Activated T-cell treated with anti-CD3 and anti-CD28 coated beads, Interleukin-2, amount 50 U/mL, for 4 hours (primary cell): ENCODE measurements around the gene ITGAE. TPM values are rescaled to one million over a fixed set of nuclear protein-coding genes. Genes with fewer than 3 reads are reported as not detected.

Experiments
- ATAC-seq, 2 donors: fragments of 200-7000 bp; cut with Tn5 transposase; one replicate each; pipeline ENCODE4 v1.10.0; 2021
- DNase-seq: peaks from one replicate; pipeline ENCODE4 v3.0.0-alpha.2; 2020
- H3K27me3 Mint-ChIP-seq: one replicate; pipeline ENCODE4 v1.8.0; 2021; ENCODE audit warnings: low read depth, mixed read lengths
- H3K36me3 Mint-ChIP-seq: one replicate; pipeline ENCODE4 v1.8.0; 2022; ENCODE audit warnings: mixed read lengths; ENCODE audit not compliant: insufficient read depth
- H3K4me1 Mint-ChIP-seq: one replicate; pipeline ENCODE4 v1.8.0; 2021; ENCODE audit warnings: low read depth, mixed read lengths
- H3K4me3 Mint-ChIP-seq: one replicate; pipeline ENCODE4 v1.8.0; 2021; ENCODE audit warnings: mild to moderate bottlenecking, moderate library complexity, mixed read lengths
- H3K9me3 Mint-ChIP-seq: one replicate; pipeline ENCODE4 v1.8.0; 2021; ENCODE audit warnings: mixed read lengths
- total RNA-seq, 3 donors: library from RNA; stranded (reverse); gene quantifications; one replicate each; pipeline ENCODE4 v1.2.1, GENCODE V29; 2021

The ITGAE gene
- total RNA-seq, 3 donors from 2014 or later = 15.0 to 20.6 (median 18.1) TPM

GRCh38 chr17:3768341-3768740 lies 32.6 kb downstream of the ITGAE start:
- ATAC-seq = no peak
- Mint-ChIP-seq H3K27me3 (peaks cover 3% of the 10 kb centered on the region), H3K36me3 (no peaks in the 10 kb centered on the region), H3K4me1 (peaks cover 70% of the 10 kb centered on the region), H3K4me3 (no peak overlapping the region), H3K9me3 (no peaks in the 10 kb centered on the region)
- DNase-seq = no peak

- Mint-ChIP-seq H3K4me3 (no peak overlapping the region), H3K9me3 (no peaks in the 10 kb centered on the region), H3K36me3 (no peaks in the 10 kb centered on the region), H3K27me3 (peaks cover 3% of the 10 kb centered on the region), H3K4me1 (peaks cover 69% of the 10 kb centered on the region)
- ATAC-seq (no peak), DNase-seq (no peak)
Observed at GRCh38 chr17:3766779-3767178, 34.2 kb downstream of the ITGAE start.

GRCh38 chr17:3765981-3766380 lies 35.0 kb downstream of the ITGAE start:
- Mint-ChIP-seq H3K36me3 (no peaks in the 10 kb centered on the region), H3K4me3 (no peak overlapping the region), H3K9me3 (no peaks in the 10 kb centered on the region), H3K4me1 (peaks cover 67% of the 10 kb centered on the region), H3K27me3 (peaks cover 3% of the 10 kb centered on the region)
- ATAC-seq (no peak), DNase-seq (no peak)

- Mint-ChIP-seq H3K9me3 (peaks cover 5% of the 10 kb centered on the region), H3K4me3 (peak overlapping the region; percentile 62), H3K36me3 (no peaks in the 10 kb centered on the region), H3K27me3 (peaks cover 3% of the 10 kb centered on the region), H3K4me1 (peaks cover 50% of the 10 kb centered on the region)
- ATAC-seq = no peak
- DNase-seq = no peak
Observed at GRCh38 chr17:3763777-3764170, 37.2 kb downstream of the ITGAE start.

GRCh38 chr17:3762922-3763776 lies 37.8 kb downstream of the ITGAE start:
- Mint-ChIP-seq H3K27me3 (no peaks in the 10 kb centered on the region), H3K9me3 (peaks cover 5% of the 10 kb centered on the region), H3K4me3 (peak overlapping the region; percentile 62), H3K4me1 (peaks cover 44% of the 10 kb centered on the region), H3K36me3 (no peaks in the 10 kb centered on the region)
- ATAC-seq (peak; percentile 66 to 73), DNase-seq (no peak)

GRCh38 chr17:3761918-3762380 lies 39.0 kb downstream of the ITGAE start:
- Mint-ChIP-seq H3K4me3 (no peak overlapping the region), H3K4me1 (peaks cover 38% of the 10 kb centered on the region), H3K36me3 (no peaks in the 10 kb centered on the region), H3K27me3 (no peaks in the 10 kb centered on the region), H3K9me3 (peaks cover 5% of the 10 kb centered on the region)
- no peak for DNase-seq
- ATAC-seq = no peak

GRCh38 chr17:3761036-3761917 lies 39.7 kb downstream of the ITGAE start:
- Mint-ChIP-seq H3K4me3 (no peak overlapping the region), H3K4me1 (peaks cover 33% of the 10 kb centered on the region), H3K9me3 (peaks cover 5% of the 10 kb centered on the region), H3K36me3 (no peaks in the 10 kb centered on the region), H3K27me3 (no peaks in the 10 kb centered on the region)
- no peak for DNase-seq
- ATAC-seq = no peak

GRCh38 chr17:3759597-3760216 lies 41.3 kb downstream of the ITGAE start:
- DNase-seq (no peak), ATAC-seq (no peak)
- H3K36me3 Mint-ChIP-seq = no peaks in the 10 kb centered on the region
- H3K4me3 Mint-ChIP-seq = no peak overlapping the region
- peaks cover 5% of the 10 kb centered on the region for H3K9me3 Mint-ChIP-seq
- H3K27me3 Mint-ChIP-seq = no peaks in the 10 kb centered on the region
- peaks cover 23% of the 10 kb centered on the region for H3K4me1 Mint-ChIP-seq

GRCh38 chr17:3755335-3756030 lies 45.5 kb downstream of the ITGAE start:
- DNase-seq = no peak
- peaks cover 25% of the 10 kb centered on the region for H3K4me1 Mint-ChIP-seq
- ATAC-seq = peak in 1 of 2 donors; percentile 2
- H3K36me3 Mint-ChIP-seq = no peaks in the 10 kb centered on the region
- H3K4me3 Mint-ChIP-seq = peak overlapping the region; percentile 37
- peaks cover 5% of the 10 kb centered on the region for H3K9me3 Mint-ChIP-seq
- no peaks in the 10 kb centered on the region for H3K27me3 Mint-ChIP-seq

- no peak overlapping the region for H3K4me3 Mint-ChIP-seq
Observed at GRCh38 chr17:3754458-3755334, 46.3 kb downstream of the ITGAE start.

GRCh38 chr17:3754066-3754457 lies 46.9 kb downstream of the ITGAE start:
- no peak for DNase-seq
- Mint-ChIP-seq H3K9me3 (no peaks in the 10 kb centered on the region), H3K4me1 (peaks cover 32% of the 10 kb centered on the region), H3K4me3 (no peak overlapping the region), H3K27me3 (no peaks in the 10 kb centered on the region), H3K36me3 (no peaks in the 10 kb centered on the region)
- no peak for ATAC-seq

More at GRCh38 chr17:3754458-3755334, 46.3 kb downstream of the ITGAE start:
- DNase-seq (peak; percentile 64), ATAC-seq (peak; percentile 86 to 89)
- H3K36me3 Mint-ChIP-seq = no peaks in the 10 kb centered on the region
- H3K4me1 Mint-ChIP-seq = peaks cover 32% of the 10 kb centered on the region
- peaks cover 3% of the 10 kb centered on the region for H3K9me3 Mint-ChIP-seq
- no peaks in the 10 kb centered on the region for H3K27me3 Mint-ChIP-seq

- Mint-ChIP-seq H3K36me3 (no peaks in the 10 kb centered on the region), H3K27me3 (no peaks in the 10 kb centered on the region), H3K4me3 (no peak overlapping the region), H3K4me1 (peaks cover 36% of the 10 kb centered on the region), H3K9me3 (no peaks in the 10 kb centered on the region)
- no peak for ATAC-seq
- DNase-seq = no peak
Observed at GRCh38 chr17:3753624-3754023, 47.4 kb downstream of the ITGAE start.

- DNase-seq = no peak
- H3K4me1 Mint-ChIP-seq = peaks cover 38% of the 10 kb centered on the region
Observed at GRCh38 chr17:3751836-3752235, 49.2 kb downstream of the ITGAE start.

More at GRCh38 chr17:3751836-3752235, 49.2 kb downstream of the ITGAE start:
- Mint-ChIP-seq H3K9me3 (no peaks in the 10 kb centered on the region), H3K36me3 (no peaks in the 10 kb centered on the region), H3K4me3 (no peak overlapping the region), H3K27me3 (no peaks in the 10 kb centered on the region)
- no peak for ATAC-seq
